CD4-positive, alpha-beta T cell (primary cell): ENCODE results near the gene ASTN2. TPM values are rescaled to one million over a fixed set of nuclear protein-coding genes. Genes with fewer than 3 reads are reported as not detected.

Experiments used
- ATAC-seq: fragments of 200-7000 bp; cut with Tn5 transposase; one replicate; pipeline ENCODE4 v1.10.0; 2022; ENCODE audit warnings: mild to moderate bottlenecking; ENCODE audit not compliant: poor library complexity
- CTCF ChIA-PET: fragments of 350-600 bp; sonication (Branson Sonifier 250); formaldehyde crosslinking; loops from one replicate; lab custom pipeline; 2021; ENCODE audit warnings: antibody characterized with exemption, inconsistent platforms; lab: Charles Lee
- POLR2A ChIA-PET: fragments of 350-600 bp; sonication (Branson Sonifier 250); formaldehyde crosslinking; loops from one replicate; lab custom pipeline; 2021; ENCODE audit warnings: antibody characterized with exemption, inconsistent platforms; lab: Charles Lee
- DNase-seq, 14 experiments: peaks; one replicate each; pipeline ENCODE4 v3.0.0-alpha.2; 2013 to 2020; ENCODE audit warnings: mixed read lengths in 2 of 14
- H3K27ac ChIP-seq, 2 donors: one replicate each; pipeline versions ENCODE4 v1.5.1 to v1.7.0; 2013; ENCODE audit warnings: low read length in 2 of 2, low read depth in 1 of 2, mild to moderate bottlenecking in 1 of 2
- H3K27me3 ChIP-seq, 2 experiments: 1 replicate in 1 of 2; 2 replicates in 1 of 2; pipeline versions ENCODE4 v1.6.1 to v1.7.0; 2013; ENCODE audit warnings: low read length in 2 of 2, control low read depth in 1 of 2, mild to moderate bottlenecking in 1 of 2, moderate library complexity in 1 of 2; ENCODE audit not compliant: insufficient read depth in 2 of 2, control insufficient read depth in 1 of 2
- H3K36me3 ChIP-seq: one replicate; pipeline ENCODE4 v1.6.1; 2013; ENCODE audit warnings: low read length, control low read depth; ENCODE audit not compliant: insufficient read depth
- H3K4me1 ChIP-seq: one replicate; pipeline ENCODE4 v1.6.1; 2013; ENCODE audit warnings: low read length, control low read depth; ENCODE audit not compliant: insufficient read depth
- H3K4me3 ChIP-seq: one replicate; pipeline ENCODE4 v1.5.1; 2013; ENCODE audit warnings: mild to moderate bottlenecking, low read length, moderate library complexity
- H3K9me3 ChIP-seq, 2 experiments: 1 replicate in 1 of 2; 2 replicates in 1 of 2; pipeline versions ENCODE4 v1.6.1 to v1.7.0; 2013; ENCODE audit warnings: low read length in 2 of 2, mild to moderate bottlenecking in 2 of 2, control low read depth in 1 of 2, moderate library complexity in 1 of 2; ENCODE audit not compliant: control insufficient read depth in 1 of 2, insufficient read depth in 1 of 2
- H3K27ac Mint-ChIP-seq: one replicate; pipeline ENCODE4 v1.8.0; 2020; ENCODE audit warnings: mixed read lengths
- H3K27me3 Mint-ChIP-seq: one replicate; pipeline ENCODE4 v1.8.0; 2021; ENCODE audit warnings: mixed read lengths
- H3K36me3 Mint-ChIP-seq: one replicate; pipeline ENCODE4 v1.8.0; 2021; ENCODE audit warnings: low read depth, mixed read lengths
- H3K4me1 Mint-ChIP-seq: one replicate; pipeline ENCODE4 v1.8.0; 2021; ENCODE audit warnings: low read depth, mixed read lengths
- H3K4me3 Mint-ChIP-seq: one replicate; pipeline ENCODE4 v1.8.0; 2020; ENCODE audit warnings: mild to moderate bottlenecking, mixed read lengths
- H3K9me3 Mint-ChIP-seq: one replicate; pipeline ENCODE4 v1.8.0; 2020; ENCODE audit warnings: mixed read lengths
- intact Hi-C, 2 experiments: fragments of 100-400 bp; cut with DNase I in 1 of 2; cut with micrococcal nuclease in 1 of 2; formaldehyde crosslinking; loops; one replicate each; pipeline versions ENCODE4 v1.15.1 to v1.9.0; 2023 to 2025; cut with DNase I, micrococcal nuclease
- total RNA-seq, 174 experiments: library from RNA in 2 of 174; stranded (reverse) in 2 of 174; gene quantifications; one replicate each; pipeline ENCODE4 v1.2.3 and lab custom pipeline; 2021 to 2026
- TF ChIP-seq, protein P1 (sequence below): fragments of 200-600 bp; IDR thresholded peaks from one replicate; pipeline ENCODE4 v1.8.0; 2022; ENCODE audit warnings: antibody characterized with exemption, mild to moderate bottlenecking

The ASTN2 gene
- total RNA-seq, 2 experiments from 2014 or later, result 2.3 to 2.4 TPM

DNA sequence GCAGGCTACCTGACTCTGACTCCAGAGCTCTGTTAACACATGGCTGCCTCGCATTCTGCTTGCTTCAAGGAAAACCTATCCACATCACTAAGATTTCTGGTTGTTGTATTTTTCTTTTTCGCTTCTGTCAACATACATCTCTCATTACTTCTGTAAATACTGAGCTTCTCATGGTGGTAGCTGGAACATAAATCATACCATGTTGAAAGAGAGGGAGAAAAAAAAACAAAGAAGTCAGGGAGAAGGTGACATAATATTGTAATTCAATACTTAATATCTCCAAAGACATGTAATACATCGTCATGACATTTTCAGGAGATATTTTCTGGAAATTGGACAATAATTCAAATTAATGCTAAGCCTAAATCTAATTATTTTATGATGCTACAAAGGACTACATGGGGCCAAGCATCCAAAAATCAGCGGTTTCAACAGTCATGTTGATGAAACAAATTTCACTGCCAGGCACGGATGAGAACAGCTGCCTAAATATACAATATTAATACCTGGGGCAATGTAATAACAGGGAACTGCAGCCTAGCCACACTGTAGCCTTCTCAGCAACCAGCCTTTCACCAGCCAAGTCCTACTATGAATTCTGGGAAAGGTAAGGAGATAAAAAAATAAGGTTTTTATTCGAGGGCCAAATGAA is 395.8 kb downstream of the ASTN2 start:
- Histone ChIP-seq H3K27me3 (no peaks in the 10 kb centered on the region), H3K27ac (no peak overlapping the region), H3K4me1 (no peaks in the 10 kb centered on the region), H3K9me3 (peaks cover 0 to 3% of the 10 kb centered on the region in 2 experiments), H3K36me3 (no peaks in the 10 kb centered on the region), H3K4me3 (no peak overlapping the region)
- ChIA-PET POLR2A (no interaction called here), CTCF (no interaction called here)
- TF ChIP-seq, protein P1, sequence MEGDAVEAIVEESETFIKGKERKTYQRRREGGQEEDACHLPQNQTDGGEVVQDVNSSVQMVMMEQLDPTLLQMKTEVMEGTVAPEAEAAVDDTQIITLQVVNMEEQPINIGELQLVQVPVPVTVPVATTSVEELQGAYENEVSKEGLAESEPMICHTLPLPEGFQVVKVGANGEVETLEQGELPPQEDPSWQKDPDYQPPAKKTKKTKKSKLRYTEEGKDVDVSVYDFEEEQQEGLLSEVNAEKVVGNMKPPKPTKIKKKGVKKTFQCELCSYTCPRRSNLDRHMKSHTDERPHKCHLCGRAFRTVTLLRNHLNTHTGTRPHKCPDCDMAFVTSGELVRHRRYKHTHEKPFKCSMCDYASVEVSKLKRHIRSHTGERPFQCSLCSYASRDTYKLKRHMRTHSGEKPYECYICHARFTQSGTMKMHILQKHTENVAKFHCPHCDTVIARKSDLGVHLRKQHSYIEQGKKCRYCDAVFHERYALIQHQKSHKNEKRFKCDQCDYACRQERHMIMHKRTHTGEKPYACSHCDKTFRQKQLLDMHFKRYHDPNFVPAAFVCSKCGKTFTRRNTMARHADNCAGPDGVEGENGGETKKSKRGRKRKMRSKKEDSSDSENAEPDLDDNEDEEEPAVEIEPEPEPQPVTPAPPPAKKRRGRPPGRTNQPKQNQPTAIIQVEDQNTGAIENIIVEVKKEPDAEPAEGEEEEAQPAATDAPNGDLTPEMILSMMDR, result no peak
- DNase-seq (no peak), ATAC-seq (no peak)
- Mint-ChIP-seq H3K27ac (no peak overlapping the region), H3K36me3 (no peaks in the 10 kb centered on the region), H3K9me3 (peaks cover 2% of the 10 kb centered on the region), H3K27me3 (no peaks in the 10 kb centered on the region), H3K4me1 (no peaks in the 10 kb centered on the region), H3K4me3 (no peak overlapping the region)
- intact Hi-C loops, result no loop called here

DNA sequence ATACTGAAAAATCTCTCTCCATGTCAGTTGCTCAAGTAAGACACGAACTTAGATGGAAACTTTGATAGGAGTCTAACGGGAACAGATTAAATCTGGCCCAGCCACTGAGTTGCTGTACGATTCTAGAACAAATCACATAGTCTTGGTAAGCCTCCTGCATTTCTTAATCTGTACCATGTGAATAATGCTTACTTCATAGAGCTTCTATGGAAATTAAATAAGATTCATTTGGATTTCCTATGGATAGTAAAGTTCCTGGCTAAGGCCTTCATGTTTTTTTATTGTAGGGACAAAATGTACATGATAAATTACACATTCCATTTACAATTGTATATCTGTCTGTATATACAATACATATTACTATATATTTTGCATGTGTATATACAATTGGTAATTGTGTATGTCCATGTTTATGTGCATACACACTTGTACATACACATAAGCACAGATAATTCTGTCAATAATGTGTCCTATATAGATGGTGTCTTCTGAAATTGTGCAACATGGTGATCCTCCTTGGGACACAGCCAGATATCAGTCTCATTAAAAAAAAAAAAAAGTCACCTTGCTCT is 397.4 kb downstream of the ASTN2 start:
- Histone ChIP-seq H3K27me3 (no peaks in the 10 kb centered on the region), H3K36me3 (no peaks in the 10 kb centered on the region), H3K4me3 (no peak overlapping the region), H3K27ac (no peak overlapping the region), H3K9me3 (no peaks in the 10 kb centered on the region), H3K4me1 (no peaks in the 10 kb centered on the region)
- Mint-ChIP-seq H3K4me1 (no peaks in the 10 kb centered on the region), H3K27me3 (no peaks in the 10 kb centered on the region), H3K4me3 (no peak overlapping the region), H3K27ac (no peak overlapping the region), H3K9me3 (peaks cover 2% of the 10 kb centered on the region), H3K36me3 (no peaks in the 10 kb centered on the region)
- DNase-seq (no peak), ATAC-seq (no peak)
- CTCF ChIA-PET, result no interaction called here
- POLR2A ChIA-PET, result no interaction called here
- intact Hi-C loops, result no loop called here
- TF ChIP-seq, protein P1, result no peak

DNA sequence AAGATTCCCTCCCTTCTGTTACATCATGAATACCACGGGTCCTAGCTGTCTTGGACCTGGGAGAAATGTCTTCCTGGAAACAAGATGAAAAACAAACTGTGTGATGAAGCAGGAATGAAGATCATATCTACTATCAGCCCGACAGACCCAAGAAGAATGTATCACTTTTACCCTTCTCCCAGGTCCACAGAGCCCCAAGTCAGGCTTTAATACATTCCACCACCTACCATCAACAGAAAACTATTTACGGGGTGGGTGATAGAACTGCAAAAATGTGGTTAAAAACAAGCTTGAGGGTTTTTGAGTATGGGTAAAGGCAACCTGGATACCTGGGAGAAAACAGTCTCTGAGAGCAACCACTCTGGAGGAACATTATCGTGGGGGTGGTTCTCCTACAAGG is 400.8 kb downstream of the ASTN2 start:
- DNase-seq, result no peak
- TF ChIP-seq, protein P1, result no peak

More for the DNA sequence above, 400.8 kb downstream of the ASTN2 start:
- no peaks in the 10 kb centered on the region for H3K4me1 Mint-ChIP-seq
- no peak overlapping the region for H3K4me3 Mint-ChIP-seq
- H3K27me3 Mint-ChIP-seq, result no peaks in the 10 kb centered on the region
- H3K27ac Mint-ChIP-seq, result no peak overlapping the region
- POLR2A ChIA-PET, result no interaction called here
- no peaks in the 10 kb centered on the region for H3K9me3 ChIP-seq
- no peaks in the 10 kb centered on the region for H3K36me3 ChIP-seq
- H3K4me3 ChIP-seq, result no peak overlapping the region
- ATAC-seq, result no peak
- H3K27me3 ChIP-seq, result no peaks in the 10 kb centered on the region
- peaks cover 2% of the 10 kb centered on the region for H3K9me3 Mint-ChIP-seq
- no peaks in the 10 kb centered on the region for H3K36me3 Mint-ChIP-seq
- H3K27ac ChIP-seq, result no peak overlapping the region
- CTCF ChIA-PET, result no interaction called here
- no peaks in the 10 kb centered on the region for H3K4me1 ChIP-seq
- intact Hi-C loops, result no loop called here
